PC-3 (cell line): ENCODE measurements around the gene NUBPL. TPM values are rescaled to one million over a fixed set of nuclear protein-coding genes. Genes with fewer than 3 reads are reported as not detected.
A peak's percentile ranks its signal among the peaks of the same experiment; 100 is the strongest.

Experiments
- ATAC-seq: fragments of 200-7000 bp; cut with Tn5 transposase; 2 replicates; pipeline ENCODE4 v1.9.1; 2020; ENCODE audit warnings: mild to moderate bottlenecking, moderate library complexity
- BruUV-seq: library from RNA; stranded (reverse); fragments of 400-500 nt; replicated peaks from 2 replicates; lab custom pipeline; 2021; lab: Mats Ljungman, UMichigan
- CTCF ChIA-PET: fragments of 300-600 bp; sonication (Branson Sonifier 250); formaldehyde crosslinking; loops from one replicate; lab custom pipeline; 2022; ENCODE audit warnings: antibody characterized with exemption; lab: Charles Lee
- POLR2A ChIA-PET: fragments of 300-600 bp; sonication (Branson Sonifier 250); formaldehyde crosslinking; loops from one replicate; lab custom pipeline; 2022; ENCODE audit warnings: antibody characterized with exemption; ENCODE audit not compliant: unreplicated experiment; lab: Charles Lee
- DNase-seq: peaks from one replicate; pipeline ENCODE4 v3.0.0-alpha.2; 2015
- H2AFZ ChIP-seq: fragments of 300-600 bp; sonication (generic); 2 replicates; pipeline ENCODE4 v1.6.0; 2016; ENCODE audit warnings: antibody characterized with exemption, low read length
- H3F3A ChIP-seq: fragments of 300-600 bp; sonication (generic); one replicate; pipeline ENCODE4 v1.6.0; 2017; ENCODE audit warnings: antibody characterized with exemption, low read length, control low read depth, mild to moderate bottlenecking; ENCODE audit not compliant: unreplicated experiment
- H3K27ac ChIP-seq: fragments of 300-600 bp; sonication (generic); 2 replicates; pipeline ENCODE4 v1.5.1; 2016; ENCODE audit warnings: mild to moderate bottlenecking, low read length
- H3K27me3 ChIP-seq: fragments of 300-600 bp; sonication (generic); 2 replicates; pipeline ENCODE4 v1.6.1; 2016; ENCODE audit warnings: low read length, mixed read lengths
- H3K36me3 ChIP-seq: fragments of 300-600 bp; sonication (generic); 2 replicates; pipeline ENCODE4 v1.6.1; 2016; ENCODE audit warnings: low read depth, mixed run types, low read length, mixed read lengths
- H3K4me1 ChIP-seq: fragments of 300-600 bp; sonication (generic); 2 replicates; pipeline ENCODE4 v1.5.1; 2016; ENCODE audit warnings: low read length; ENCODE audit not compliant: insufficient read depth
- H3K4me2 ChIP-seq: fragments of 300-600 bp; sonication (generic); 2 replicates; pipeline ENCODE4 v1.6.0; 2016; ENCODE audit warnings: low read length
- H3K4me3 ChIP-seq: fragments of 300-600 bp; sonication (generic); 2 replicates; pipeline ENCODE4 v1.5.1; 2016; ENCODE audit warnings: mild to moderate bottlenecking, low read length, mixed read lengths
- H3K79me2 ChIP-seq: fragments of 300-600 bp; sonication (generic); 2 replicates; pipeline ENCODE4 v1.6.1; 2017; ENCODE audit warnings: low read length, mixed read lengths
- H3K9ac ChIP-seq: fragments of 300-600 bp; sonication (generic); 2 replicates; pipeline ENCODE4 v1.6.0; 2016; ENCODE audit warnings: mild to moderate bottlenecking, low read length
- H3K9me2 ChIP-seq: fragments of 300-600 bp; sonication (generic); replicated peaks from 2 replicates; pipeline ENCODE4 v1.6.1; 2016; ENCODE audit warnings: mixed run types, low read length, mixed read lengths
- H3K9me3 ChIP-seq: fragments of 300-600 bp; sonication (generic); 2 replicates; pipeline ENCODE4 v1.6.1; 2016; ENCODE audit warnings: low read length, mixed read lengths
- H4K20me1 ChIP-seq: fragments of 300-600 bp; sonication (generic); 2 replicates; pipeline ENCODE4 v1.6.1; 2016; ENCODE audit warnings: low read length, mixed read lengths
- EZH2 ChIP-seq: fragments of 300-600 bp; sonication (generic); IDR thresholded peaks from one replicate; pipeline ENCODE4 v1.6.1; 2017; ENCODE audit warnings: antibody characterized with exemption, mild to moderate bottlenecking, low read length; ENCODE audit not compliant: unreplicated experiment
- EZH2phosphoT487 ChIP-seq: fragments of 300-600 bp; sonication (generic); IDR thresholded peaks from 2 replicates; pipeline ENCODE4 v1.6.1; 2018; ENCODE audit warnings: mild to moderate bottlenecking, antibody characterized with exemption, low read length, borderline replicate concordance
- intact Hi-C: fragments of 100-400 bp; cut with micrococcal nuclease; formaldehyde crosslinking; loops from 2 replicates; pipeline ENCODE4 v1.9.0; 2023
- total RNA-seq: library from RNA; depleted of rRNA; stranded (reverse); fragments of >200 nt; gene quantifications from 2 replicates; pipeline ENCODE4 v1.2.3, GENCODE V29; 2014
- TF ChIP-seq, protein P1 (sequence below): fragments of 300-600 bp; sonication (generic); conservative IDR thresholded peaks from 2 replicates; pipeline ENCODE4 v1.5.1; 2017; ENCODE audit warnings: antibody characterized with exemption, low read depth, mild to moderate bottlenecking, low read length

Gene NUBPL
- total RNA-seq, 1 experiment from 2014 or later = 14.9 TPM

DNA sequence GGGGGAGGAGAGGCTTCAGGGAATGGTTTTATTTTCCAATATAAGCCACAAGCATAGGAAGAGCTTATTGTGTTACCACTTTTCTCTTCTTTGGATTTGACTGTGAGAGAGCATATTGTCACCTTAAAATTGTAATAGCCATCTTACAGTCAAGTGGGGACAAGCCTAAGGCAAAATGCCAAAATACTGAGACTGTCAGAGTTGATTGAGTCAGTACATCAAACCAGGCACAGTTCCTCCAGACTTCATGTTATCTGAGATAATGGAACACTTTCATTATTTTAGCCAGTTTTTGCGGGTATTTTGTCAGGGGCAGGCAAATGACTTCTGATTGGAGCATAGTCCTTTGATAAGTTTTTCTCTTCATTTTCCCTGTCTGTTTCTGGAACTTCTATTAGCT lies 19.5 kb upstream of the NUBPL start:
- H3K4me2 ChIP-seq = no peak overlapping the region
- POLR2A ChIA-PET = no interaction called here
- no peak overlapping the region for H3K27ac ChIP-seq
- intact Hi-C loops = no loop called here
- no peak for DNase-seq
- no peaks in the 10 kb centered on the region for H3F3A ChIP-seq
- no peaks in the 10 kb centered on the region for H3K36me3 ChIP-seq
- no peak for ATAC-seq
- no peaks in the 10 kb centered on the region for H3K27me3 ChIP-seq
- TF ChIP-seq EZH2 = no peak
- no peak for TF ChIP-seq EZH2phosphoT487
- TF ChIP-seq, protein P1, sequence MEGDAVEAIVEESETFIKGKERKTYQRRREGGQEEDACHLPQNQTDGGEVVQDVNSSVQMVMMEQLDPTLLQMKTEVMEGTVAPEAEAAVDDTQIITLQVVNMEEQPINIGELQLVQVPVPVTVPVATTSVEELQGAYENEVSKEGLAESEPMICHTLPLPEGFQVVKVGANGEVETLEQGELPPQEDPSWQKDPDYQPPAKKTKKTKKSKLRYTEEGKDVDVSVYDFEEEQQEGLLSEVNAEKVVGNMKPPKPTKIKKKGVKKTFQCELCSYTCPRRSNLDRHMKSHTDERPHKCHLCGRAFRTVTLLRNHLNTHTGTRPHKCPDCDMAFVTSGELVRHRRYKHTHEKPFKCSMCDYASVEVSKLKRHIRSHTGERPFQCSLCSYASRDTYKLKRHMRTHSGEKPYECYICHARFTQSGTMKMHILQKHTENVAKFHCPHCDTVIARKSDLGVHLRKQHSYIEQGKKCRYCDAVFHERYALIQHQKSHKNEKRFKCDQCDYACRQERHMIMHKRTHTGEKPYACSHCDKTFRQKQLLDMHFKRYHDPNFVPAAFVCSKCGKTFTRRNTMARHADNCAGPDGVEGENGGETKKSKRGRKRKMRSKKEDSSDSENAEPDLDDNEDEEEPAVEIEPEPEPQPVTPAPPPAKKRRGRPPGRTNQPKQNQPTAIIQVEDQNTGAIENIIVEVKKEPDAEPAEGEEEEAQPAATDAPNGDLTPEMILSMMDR = no peak
- 0 out of 2 replicates have a peak, but pooled peaks cover under 1% of the 10 kb centered on the region for H3K9me3 ChIP-seq
- CTCF ChIA-PET = no interaction called here
- H2AFZ ChIP-seq = no peak overlapping the region
- no peak overlapping the region for H3K4me3 ChIP-seq
- H3K9ac ChIP-seq = no peak overlapping the region
- H3K79me2 ChIP-seq = no peaks in the 10 kb centered on the region
- H4K20me1 ChIP-seq = no peaks in the 10 kb centered on the region
- no TSS peak for BruUV-seq
- no peaks in the 10 kb centered on the region for H3K4me1 ChIP-seq
- no peaks in the 10 kb centered on the region for H3K9me2 ChIP-seq

- Histone ChIP-seq H3K79me2 (no peaks in the 10 kb centered on the region), H3K27ac (no peak overlapping the region), H3K4me2 (no peak overlapping the region), H2AFZ (peak overlapping the region; percentile 20; the same call in 1 of the 2 replicates), H3K27me3 (no peaks in the 10 kb centered on the region), H3K9me2 (no peaks in the 10 kb centered on the region), H4K20me1 (no peaks in the 10 kb centered on the region), H3K4me1 (no peaks in the 10 kb centered on the region), H3K9me3 (0 out of 2 replicates have a peak, but pooled peaks cover 4% of the 10 kb centered on the region), H3F3A (no peaks in the 10 kb centered on the region), H3K9ac (no peak overlapping the region), H3K36me3 (no peaks in the 10 kb centered on the region), H3K4me3 (no peak overlapping the region)
- peak; percentile 35 for DNase-seq
- POLR2A ChIA-PET = no interaction called here
- TF ChIP-seq, protein P1 = peak; percentile 55
- no peak for TF ChIP-seq EZH2
- TF ChIP-seq EZH2phosphoT487 = no peak
- CTCF ChIA-PET = no interaction called here
- intact Hi-C loops = no loop called here
- BruUV-seq = no TSS peak
- peak; percentile 85 for ATAC-seq
Measured at GRCh38 chr14:31543969-31544799, 17.0 kb upstream of the NUBPL start.

- Histone ChIP-seq H3K4me3 (no peak overlapping the region), H3K9me2 (no peaks in the 10 kb centered on the region), H3K9ac (no peak overlapping the region), H2AFZ (no peak overlapping the region), H3K79me2 (no peaks in the 10 kb centered on the region), H3K4me2 (no peak overlapping the region), H3K36me3 (no peaks in the 10 kb centered on the region), H3K27ac (no peak overlapping the region), H3F3A (no peaks in the 10 kb centered on the region), H4K20me1 (no peaks in the 10 kb centered on the region), H3K4me1 (no peaks in the 10 kb centered on the region), H3K27me3 (no peaks in the 10 kb centered on the region), H3K9me3 (0 out of 2 replicates have a peak, but pooled peaks cover 4% of the 10 kb centered on the region)
- TF ChIP-seq EZH2 (no peak), EZH2phosphoT487 (no peak)
- TF ChIP-seq, protein P1 = no peak
- intact Hi-C loops = no loop called here
- no TSS peak for BruUV-seq
- DNase-seq = no peak
- POLR2A ChIA-PET = interaction anchor here (0.5 kb wide), 1 partner anchor 501 kb away, joined by 3 read pairs; no protein-coding TSS in a partner anchor
- ATAC-seq = no peak
- CTCF ChIA-PET = no interaction called here
Measured at GRCh38 chr14:31544816-31545215, 16.4 kb upstream of the NUBPL start.
